Thyroid gland (tissue), 4 donors: ENCODE measurements around the gene EMP1. TPM values are rescaled to one million over a fixed set of nuclear protein-coding genes. Genes with fewer than 3 reads are reported as not detected.

Experiments used
- DNase-seq, 2 donors: peaks; one replicate each; pipeline ENCODE4 v3.0.0-alpha.2; 2019
- H3K27ac ChIP-seq, 3 donors: fragments of 200-600 bp; sonication (generic); 1 replicate in 2 of 3; 2 replicates in 1 of 3; pipeline ENCODE4 v1.5.1; 2016 to 2019; ENCODE audit warnings: mild to moderate bottlenecking in 1 of 3, moderate library complexity in 1 of 3
- H3K27me3 ChIP-seq: fragments of 200-600 bp; sonication (generic); one replicate; pipeline ENCODE4 v1.5.1; 2019
- H3K36me3 ChIP-seq, 2 donors: fragments of 200-600 bp; sonication (generic); one replicate each; pipeline ENCODE4 v1.5.1; 2016 to 2019
- H3K4me1 ChIP-seq, 2 donors: fragments of 200-600 bp; sonication (generic); one replicate each; pipeline ENCODE4 v1.5.1; 2017 to 2019
- H3K4me3 ChIP-seq, 3 donors: fragments of 200-600 bp; sonication (generic); replicated peaks in 1 of 3; 1 replicate in 2 of 3; 2 replicates in 1 of 3; pipeline ENCODE4 v1.5.1; 2016; ENCODE audit warnings: mild to moderate bottlenecking in 1 of 3
- H3K9me3 ChIP-seq: fragments of 200-600 bp; sonication (generic); one replicate; pipeline ENCODE4 v1.5.1; 2017
- CTCF ChIP-seq, 6 experiments: fragments of 200-600 bp in 3 of 6; fragments of 450-650 bp in 3 of 6; sonication (generic) in 3 of 6; IDR thresholded peaks; one replicate each; pipeline ENCODE4 v1.5.1; 2016 to 2019; ENCODE audit warnings: antibody characterized with exemption in 6 of 6, mild to moderate bottlenecking in 2 of 6, inconsistent platforms in 1 of 6, moderate library complexity in 1 of 6
- POLR2A ChIP-seq, 2 donors: fragments of 450-650 bp; IDR thresholded peaks; one replicate each; pipeline ENCODE4 v1.6.1; 2017; ENCODE audit warnings: antibody characterized with exemption in 2 of 2, mild to moderate bottlenecking in 2 of 2, moderate library complexity in 1 of 2
- WGBS, 2 donors: methylation state at CpG; one replicate each; pipeline ENCODE4 v1.1.5; 2017; 5-methylcytosine and 5-hydroxymethylcytosine counted together
- intact Hi-C: fragments of 100-400 bp; cut with DNase I; formaldehyde crosslinking; loops from one replicate; pipeline ENCODE4 v1.15.1; 2023
- total RNA-seq, 4 donors: library from RNA; depleted of rRNA; stranded (reverse); fragments of >200 nt; gene quantifications; one replicate each; pipeline ENCODE4 v1.2.3, GENCODE V29; 2016

The EMP1 gene
- total RNA-seq, 4 donors from 2014 or later = 459 to 634 (median 503) TPM

- Histone ChIP-seq H3K9me3 (no peaks in the 10 kb centered on the region), H3K36me3 (no peaks in the 10 kb centered on the region), H3K4me1 (peaks cover 80 to 93% of the 10 kb centered on the region in 2 donors), H3K27me3 (no peaks in the 10 kb centered on the region), H3K4me3 (no peak overlapping the region), H3K27ac (peak overlapping the region in 2 of 3 donors; percentile 29 to 44)
- DNase-seq = no peak
- WGBS, 2 donors = 63 to 78% methylated on average over 3 of the region's 3 CpGs
- no peak for TF ChIP-seq CTCF (IDR thresholded peaks at IDR 0.05)
- TF ChIP-seq POLR2A (IDR thresholded peaks at IDR 0.05) = no peak
- intact Hi-C loops = no loop called here
Observed at GRCh38 chr12:13205809-13206559, 9.5 kb downstream of the EMP1 start.

- DNase-seq = no peak
- 81% methylated on average over 1 of the region's 1 CpG for WGBS, 2 donors
- intact Hi-C loops = no loop called here
Observed at GRCh38 chr12:13206560-13206897, 10.0 kb downstream of the EMP1 start.

GRCh38 chr12:13208533-13209435 lies 12.3 kb downstream of the EMP1 start:
- Histone ChIP-seq H3K9me3 (no peaks in the 10 kb centered on the region), H3K4me1 (peaks cover 63 to 75% of the 10 kb centered on the region in 2 donors), H3K27me3 (no peaks in the 10 kb centered on the region), H3K27ac (peak overlapping the region; percentile 23 to 73 (median 53)), H3K36me3 (peaks cover 16 to 23% of the 10 kb centered on the region in 2 donors), H3K4me3 (no peak overlapping the region)
- intact Hi-C loops = no loop called here
- DNase-seq = no peak
- WGBS, 2 donors = 67 to 74% methylated on average over 9 of the region's 9 CpGs
- TF ChIP-seq CTCF (IDR thresholded peaks at IDR 0.05) (peak in 5 of 6 experiments; percentile 7 to 65 (median 46)), POLR2A (IDR thresholded peaks at IDR 0.05) (no peak)

More at GRCh38 chr12:13206560-13206897, 10.0 kb downstream of the EMP1 start:
- Histone ChIP-seq H3K27ac (peak overlapping the region in 2 of 3 donors; percentile 29 to 44), H3K27me3 (no peaks in the 10 kb centered on the region), H3K9me3 (no peaks in the 10 kb centered on the region), H3K4me3 (no peak overlapping the region), H3K4me1 (peaks cover 81 to 93% of the 10 kb centered on the region in 2 donors), H3K36me3 (peaks cover 0 to under 1% of the 10 kb centered on the region in 2 donors)
- TF ChIP-seq POLR2A (IDR thresholded peaks at IDR 0.05) (no peak), CTCF (IDR thresholded peaks at IDR 0.05) (no peak)

GRCh38 chr12:13209436-13210235 lies 13.1 kb downstream of the EMP1 start:
- Histone ChIP-seq H3K4me1 (peaks cover 55 to 69% of the 10 kb centered on the region in 2 donors), H3K9me3 (no peaks in the 10 kb centered on the region), H3K27ac (peak overlapping the region; percentile 14 to 73 (median 53)), H3K27me3 (no peaks in the 10 kb centered on the region), H3K36me3 (peaks cover 25 to 31% of the 10 kb centered on the region in 2 donors), H3K4me3 (no peak overlapping the region)
- DNase-seq = no peak
- intact Hi-C loops = loop anchor here (5.0 kb wide), 2 partner anchors 112 to 187 kb away; no protein-coding TSS in a partner anchor
- 69 to 80% methylated on average over 7 of the region's 7 CpGs for WGBS, 2 donors
- TF ChIP-seq POLR2A (IDR thresholded peaks at IDR 0.05) = no peak
- TF ChIP-seq CTCF (IDR thresholded peaks at IDR 0.05) = no peak
